NB4 (cell line): ENCODE measurements around the gene TMEM181.
"Not testable (repeated sequence)": the region's sequence is repeated elsewhere in the genome, so short reads cannot be mapped to it uniquely, and the experiment has no call there.

Source experiments
- DNase-seq: peaks from one replicate; pipeline ENCODE4 v3.0.0; 2010; ENCODE audit warnings: low read depth
- H3K4me3 ChIP-seq: one replicate; pipeline ENCODE4 v1.5.1; 2011; ENCODE audit warnings: mild to moderate bottlenecking, low read depth, low read length, moderate library complexity
- MAX ChIP-seq: IDR thresholded peaks from 2 replicates; pipeline ENCODE4 v1.6.1; 2011; ENCODE audit warnings: low read depth, low read length
- MYC ChIP-seq: IDR thresholded peaks from 2 replicates; pipeline ENCODE4 v1.6.1; 2011; ENCODE audit warnings: low read depth, low read length
- POLR2A ChIP-seq: IDR thresholded peaks from 2 replicates; pipeline ENCODE4 v1.6.1; 2011; ENCODE audit warnings: mild to moderate bottlenecking; ENCODE audit not compliant: insufficient read length; ENCODE audit errors: extremely low read depth
- TF ChIP-seq, protein P1 (sequence below): IDR thresholded peaks from one replicate; pipeline ENCODE4 v1.5.1; 2012; ENCODE audit warnings: low read depth, low read length

TMEM181 gene

DNA sequence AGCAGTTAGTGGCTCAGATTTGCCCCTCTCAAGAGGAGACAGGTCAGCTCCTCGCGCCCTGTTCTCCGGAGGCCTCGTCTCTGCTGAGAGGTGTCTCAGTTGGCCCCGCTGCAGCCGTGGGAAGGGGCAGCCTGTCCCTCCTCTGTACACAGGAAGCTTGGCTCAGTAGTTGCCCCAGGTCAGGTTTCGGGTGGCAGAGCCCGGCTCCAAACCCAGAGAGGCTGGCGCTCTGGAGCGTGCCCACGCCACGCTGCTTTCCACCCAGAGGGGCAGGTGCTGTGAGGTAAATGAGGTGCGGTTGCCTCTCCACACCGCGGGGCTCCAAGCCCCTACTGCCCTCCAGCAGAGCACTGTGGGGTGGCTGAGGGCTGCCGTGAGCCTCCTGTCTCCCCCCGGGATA lies 68.7 kb downstream of the TMEM181 start:
- no peak overlapping the region for H3K4me3 ChIP-seq
- no peak for DNase-seq
- TF ChIP-seq POLR2A: no peak
- TF ChIP-seq, protein P1, sequence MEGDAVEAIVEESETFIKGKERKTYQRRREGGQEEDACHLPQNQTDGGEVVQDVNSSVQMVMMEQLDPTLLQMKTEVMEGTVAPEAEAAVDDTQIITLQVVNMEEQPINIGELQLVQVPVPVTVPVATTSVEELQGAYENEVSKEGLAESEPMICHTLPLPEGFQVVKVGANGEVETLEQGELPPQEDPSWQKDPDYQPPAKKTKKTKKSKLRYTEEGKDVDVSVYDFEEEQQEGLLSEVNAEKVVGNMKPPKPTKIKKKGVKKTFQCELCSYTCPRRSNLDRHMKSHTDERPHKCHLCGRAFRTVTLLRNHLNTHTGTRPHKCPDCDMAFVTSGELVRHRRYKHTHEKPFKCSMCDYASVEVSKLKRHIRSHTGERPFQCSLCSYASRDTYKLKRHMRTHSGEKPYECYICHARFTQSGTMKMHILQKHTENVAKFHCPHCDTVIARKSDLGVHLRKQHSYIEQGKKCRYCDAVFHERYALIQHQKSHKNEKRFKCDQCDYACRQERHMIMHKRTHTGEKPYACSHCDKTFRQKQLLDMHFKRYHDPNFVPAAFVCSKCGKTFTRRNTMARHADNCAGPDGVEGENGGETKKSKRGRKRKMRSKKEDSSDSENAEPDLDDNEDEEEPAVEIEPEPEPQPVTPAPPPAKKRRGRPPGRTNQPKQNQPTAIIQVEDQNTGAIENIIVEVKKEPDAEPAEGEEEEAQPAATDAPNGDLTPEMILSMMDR: no peak

DNA sequence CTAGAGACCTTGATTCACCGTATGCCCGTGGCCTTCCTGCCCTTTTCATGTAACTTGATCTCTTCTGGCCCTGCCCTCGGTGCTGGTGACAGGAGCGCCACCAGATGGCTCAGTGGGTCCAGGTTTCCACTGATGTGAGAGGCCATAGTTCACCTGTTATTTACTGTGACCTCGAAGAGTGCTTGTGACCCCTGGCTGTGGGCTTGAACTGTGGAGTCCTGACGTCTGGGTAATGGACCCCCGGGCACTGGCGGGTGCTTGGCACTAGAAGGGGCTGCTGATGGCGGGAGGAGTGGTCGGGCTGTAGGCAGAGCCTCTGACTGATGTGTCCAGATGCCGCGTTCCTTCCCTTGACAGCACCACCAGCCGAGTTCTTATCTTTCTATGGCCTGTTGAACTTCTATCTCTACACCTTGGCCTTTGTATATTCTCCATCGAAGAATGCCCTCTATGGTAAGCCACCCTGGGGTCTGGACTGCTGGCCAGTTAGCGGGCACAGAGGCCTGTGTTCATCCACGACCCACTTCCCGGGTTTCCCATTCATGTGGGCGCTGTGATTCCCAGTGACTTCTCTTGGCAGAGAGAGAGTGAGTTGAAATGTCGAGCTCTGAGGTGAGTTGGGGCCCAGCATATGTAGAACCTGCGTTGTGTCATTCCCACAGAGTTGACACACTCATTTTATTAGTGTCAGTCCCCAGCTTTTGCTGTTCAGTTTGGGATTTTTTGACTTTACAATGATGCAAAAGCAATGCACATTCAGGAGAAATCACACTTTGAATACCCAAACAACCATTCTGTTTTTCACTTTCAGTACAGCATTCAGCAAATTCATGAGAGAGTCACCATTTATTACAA lies 69.7 kb downstream of the TMEM181 start:
- DNase-seq: no peak
- no peak overlapping the region for H3K4me3 ChIP-seq
- TF ChIP-seq POLR2A: no peak
- no peak for TF ChIP-seq MAX
- TF ChIP-seq, protein P1: no peak
- TF ChIP-seq MYC: no peak

- no peak overlapping the region for H3K4me3 ChIP-seq
- TF ChIP-seq MYC (no peak), POLR2A (no peak), MAX (no peak)
- TF ChIP-seq, protein P1: no peak
- DNase-seq: no peak
These were observed 71.2 kb downstream of the TMEM181 start for GRCh38 chr6:158630938-158631616.

DNA sequence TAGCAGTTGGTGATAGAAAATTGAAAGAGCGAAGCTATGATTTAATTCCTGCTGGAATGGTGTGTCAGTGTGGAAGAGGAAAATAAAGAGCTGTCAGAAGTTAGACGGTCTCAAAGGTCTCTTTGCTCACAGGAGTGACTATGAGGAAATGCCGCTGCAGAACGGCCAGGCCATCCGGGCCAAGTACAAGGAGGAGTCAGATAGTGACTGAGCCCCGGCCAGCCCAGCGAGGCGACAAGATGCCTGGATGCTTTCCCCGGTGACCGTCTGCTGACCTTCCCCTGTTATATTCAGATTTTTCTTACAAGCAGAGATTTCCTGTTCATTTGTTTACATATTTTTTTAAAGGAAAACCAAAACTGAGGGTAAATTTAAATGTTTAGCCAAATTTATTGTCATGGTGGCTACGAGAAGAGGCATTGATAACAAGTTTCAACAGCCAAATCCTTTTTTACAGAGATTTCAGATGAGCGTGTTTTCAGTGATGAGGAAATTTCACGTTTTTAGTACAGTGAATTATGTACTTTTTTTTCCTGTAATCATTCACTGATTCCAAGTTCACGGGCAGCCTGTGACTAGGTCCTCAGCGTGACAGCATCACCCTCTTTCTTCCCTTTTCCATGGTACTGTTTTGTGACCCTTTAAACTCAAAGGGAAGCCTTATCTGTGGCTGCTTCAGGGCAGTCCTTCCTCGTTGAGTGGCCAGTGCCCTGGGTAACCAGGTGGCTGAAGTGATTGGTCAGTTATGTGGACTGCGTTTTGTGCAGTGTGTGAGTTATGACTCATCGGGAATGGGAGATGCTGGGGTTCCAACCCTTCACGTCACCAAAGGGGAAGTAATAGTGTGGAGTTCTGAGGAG lies 72.0 kb downstream of the TMEM181 start:
- no peak overlapping the region for H3K4me3 ChIP-seq
- peak; percentile 45 for DNase-seq
- TF ChIP-seq MAX: no peak
- no peak for TF ChIP-seq POLR2A
- TF ChIP-seq, protein P1: no peak
- no peak for TF ChIP-seq MYC

DNA sequence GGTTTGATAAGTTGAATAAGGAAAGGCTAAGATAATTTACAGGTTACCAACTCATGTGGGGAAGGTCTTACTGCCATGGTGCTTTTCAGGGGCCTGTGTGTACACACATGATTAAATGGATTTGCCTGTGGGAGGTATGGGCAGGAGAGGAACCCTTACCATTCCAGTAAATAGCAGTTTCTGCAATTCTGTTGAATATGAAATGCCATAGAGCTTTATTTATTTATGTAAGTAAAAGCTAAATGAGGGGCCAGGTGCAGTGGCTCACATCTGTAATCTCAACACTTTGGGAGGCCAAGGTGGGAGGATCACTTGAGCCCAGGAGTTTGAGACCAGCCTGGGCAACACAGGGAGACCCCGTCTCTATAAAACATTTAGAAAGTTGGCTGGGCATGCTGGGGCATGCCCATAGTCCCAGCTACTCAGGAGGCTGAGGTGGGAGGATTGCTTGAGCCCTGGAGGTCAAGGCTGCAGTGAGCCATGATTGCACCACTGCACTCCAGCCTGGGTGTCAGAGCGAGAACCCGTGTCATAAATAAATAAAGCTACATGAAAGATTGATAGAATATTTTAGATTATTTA lies 72.7 kb downstream of the TMEM181 start:
- not testable (repeated sequence) for H3K4me3 ChIP-seq, DNase-seq

GRCh38 chr6:158633127-158633526 lies 73.2 kb downstream of the TMEM181 start:
- TF ChIP-seq MAX (no peak), MYC (no peak), POLR2A (no peak)
- TF ChIP-seq, protein P1: no peak
- no peak for DNase-seq
- H3K4me3 ChIP-seq: no peak overlapping the region
